Activated CD4-positive, alpha-beta T cell treated with anti-CD3 and anti-CD28 coated beads, Interleukin-2, Interleukin-4, amounts not matched to agents 100 ng/mL and 50 ng/mL, durations not matched to agents 16 hours and 8 hours (primary cell): ENCODE measurements around the gene RYR3.

Experiments used
- DNase-seq: peaks from one replicate; pipeline ENCODE4 v3.0.0-alpha.2; 2020; ENCODE audit warnings: low spot score

The RYR3 gene

GRCh38 chr15:33894193-33894592 is 583.4 kb downstream of the RYR3 start:
- DNase-seq, result no peak

DNA sequence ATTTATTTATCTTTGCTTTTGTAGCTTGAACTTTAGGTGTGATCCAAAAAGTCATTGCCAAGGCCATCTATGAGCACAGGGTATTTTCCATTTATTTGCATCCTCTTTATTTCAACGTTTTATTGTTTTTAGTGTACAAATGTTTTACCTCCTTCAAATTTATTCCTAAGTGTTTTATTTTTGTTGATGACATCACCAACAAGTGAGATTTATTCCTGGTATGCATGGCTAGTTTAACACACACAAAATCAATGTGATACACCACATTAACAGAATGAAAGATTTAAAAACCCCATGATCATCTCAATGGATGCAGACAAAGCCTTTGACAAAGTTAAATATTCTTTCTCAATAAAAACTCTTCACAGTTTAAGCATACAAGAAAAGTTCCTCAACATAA is 591.3 kb downstream of the RYR3 start:
- no peak for DNase-seq

DNA sequence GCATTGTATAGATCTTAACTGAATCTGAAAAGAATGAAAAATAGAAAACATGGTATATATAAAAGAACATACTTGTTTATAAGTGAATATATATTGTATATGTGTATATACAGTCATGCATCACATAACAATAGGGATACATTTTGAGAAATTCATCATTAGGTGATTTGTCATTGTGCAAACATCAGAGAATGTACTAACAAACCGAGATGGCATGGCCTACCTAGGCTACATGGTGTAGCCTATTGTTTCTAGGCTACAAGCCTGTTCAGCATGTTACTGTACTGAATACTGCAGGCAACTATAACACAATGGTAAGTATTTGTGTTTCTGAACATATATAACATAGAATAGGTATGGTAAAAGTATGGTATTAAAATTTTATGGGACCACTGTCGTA is 592.9 kb downstream of the RYR3 start:
- DNase-seq, result no peak

- no peak for DNase-seq
Observed at GRCh38 chr15:33907326-33907725, 596.6 kb downstream of the RYR3 start.

DNA sequence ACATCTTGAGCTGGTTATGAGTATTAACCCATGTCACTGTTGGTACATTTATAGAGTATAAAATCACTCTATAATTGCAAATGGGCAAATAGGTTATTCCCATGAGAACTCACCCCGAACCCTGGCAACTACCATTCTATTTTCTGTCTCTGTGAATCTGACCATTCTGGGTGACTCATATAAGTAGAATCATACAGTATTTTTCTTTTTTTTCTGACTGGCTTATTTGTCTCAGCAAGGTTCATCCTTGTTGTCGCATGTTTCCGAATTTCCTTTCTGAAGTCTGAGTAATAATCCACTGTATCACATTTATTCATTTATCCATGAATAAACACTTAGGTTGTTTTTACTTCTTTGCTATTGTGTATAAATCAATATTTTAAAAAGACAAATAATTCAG is 597.6 kb downstream of the RYR3 start:
- DNase-seq, result no peak

GRCh38 chr15:33910741-33911140 is 600.0 kb downstream of the RYR3 start:
- no peak for DNase-seq

DNA sequence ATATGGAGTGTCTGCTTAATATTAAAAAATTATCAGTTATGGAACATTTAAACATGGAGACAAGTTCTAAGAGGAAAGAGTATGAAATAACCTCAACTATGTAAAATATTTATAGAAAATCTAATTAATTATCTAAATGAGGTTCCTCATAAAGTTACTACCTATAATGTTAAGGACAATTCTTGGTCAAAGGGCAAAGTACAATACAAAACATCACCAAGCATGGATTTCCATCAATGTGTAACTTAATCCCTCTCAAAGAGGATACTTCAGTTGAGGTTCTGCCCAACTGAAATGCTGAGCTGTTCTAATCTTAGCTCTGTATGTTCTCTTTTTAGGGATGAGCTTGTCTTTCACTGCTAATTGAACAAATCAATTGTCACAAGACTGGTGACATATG is 601.6 kb downstream of the RYR3 start:
- no peak for DNase-seq

- no peak for DNase-seq
Observed at GRCh38 chr15:33913459-33913858, 602.7 kb downstream of the RYR3 start.
